GM12878 (cell line): ENCODE data around the gene COL28A1.

Experiments used
- ASH2L ChIP-seq: fragments of 300-600, 200-600 bp; sonication (generic); IDR thresholded peaks from 2 replicates; pipeline ENCODE4 v1.6.1; 2017; ENCODE audit warnings: low read depth, mild to moderate bottlenecking, borderline replicate concordance
- CHD2 ChIP-seq: IDR thresholded peaks from 2 replicates; pipeline ENCODE4 v1.6.1; 2011; ENCODE audit warnings: low read depth, low read length, improper control_type of control experiment, borderline replicate concordance
- PAX5 ChIP-seq: IDR thresholded peaks from 2 replicates; pipeline ENCODE4 v1.6.1; 2011; ENCODE audit warnings: low read depth, low read length, borderline replicate concordance
- POLR2A ChIP-seq: IDR thresholded peaks from 2 replicates; pipeline ENCODE4 v1.6.1; 2011; ENCODE audit warnings: low read depth, mild to moderate bottlenecking, low read length
- SIX5 ChIP-seq: IDR thresholded peaks from 2 replicates; pipeline ENCODE4 v1.6.1; 2011; ENCODE audit warnings: mild to moderate bottlenecking, low read depth, low read length, moderate library complexity; ENCODE audit not compliant: severe bottlenecking
- SP1 ChIP-seq: IDR thresholded peaks from one replicate; pipeline ENCODE4 v1.6.1; 2011; ENCODE audit warnings: low read depth, low read length
- ZNF217 ChIP-seq: fragments of 450-650 bp; IDR thresholded peaks from 2 replicates; pipeline ENCODE4 v1.6.1; 2017; ENCODE audit warnings: antibody characterized with exemption, mild to moderate bottlenecking
- TF ChIP-seq, protein P1 (sequence below), 3 experiments: IDR thresholded peaks in 2 of 3; conservative IDR thresholded peaks in 1 of 3; 2 replicates each; pipeline ENCODE4 v1.5.1; 2011; ENCODE audit warnings: low read depth in 3 of 3, low read length in 3 of 3, mild to moderate bottlenecking in 3 of 3, control low read depth in 2 of 3, moderate library complexity in 2 of 3, inconsistent platforms in 1 of 3, mixed read lengths in 1 of 3; ENCODE audit not compliant: control insufficient read depth in 2 of 3, insufficient read depth in 1 of 3; ENCODE audit errors: extremely low read depth in 1 of 3

DNA sequence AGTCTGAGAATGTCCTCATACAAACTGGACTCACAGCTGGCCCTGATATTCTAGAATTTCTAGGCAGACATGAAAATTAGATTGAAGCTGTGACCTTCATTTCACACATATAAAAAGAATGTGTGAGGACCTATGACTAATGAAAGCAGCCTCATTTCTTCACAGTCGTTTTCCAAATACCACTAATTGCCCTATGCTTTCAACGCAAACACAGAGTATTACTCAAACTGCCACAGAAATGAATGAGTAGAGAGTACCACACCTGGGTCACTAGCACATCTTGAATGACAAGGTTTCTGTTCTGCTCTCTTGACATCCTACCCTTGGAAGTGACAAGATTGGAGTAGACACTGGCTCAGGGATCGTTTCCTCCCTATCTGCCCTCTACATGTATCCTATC, 211.0 kb downstream of the COL28A1 start:
- TF ChIP-seq SP1 (no peak), POLR2A (no peak), CHD2 (no peak), ZNF217 (no peak), PAX5 (no peak), SIX5 (no peak), ASH2L (no peak)
- TF ChIP-seq, protein P1, sequence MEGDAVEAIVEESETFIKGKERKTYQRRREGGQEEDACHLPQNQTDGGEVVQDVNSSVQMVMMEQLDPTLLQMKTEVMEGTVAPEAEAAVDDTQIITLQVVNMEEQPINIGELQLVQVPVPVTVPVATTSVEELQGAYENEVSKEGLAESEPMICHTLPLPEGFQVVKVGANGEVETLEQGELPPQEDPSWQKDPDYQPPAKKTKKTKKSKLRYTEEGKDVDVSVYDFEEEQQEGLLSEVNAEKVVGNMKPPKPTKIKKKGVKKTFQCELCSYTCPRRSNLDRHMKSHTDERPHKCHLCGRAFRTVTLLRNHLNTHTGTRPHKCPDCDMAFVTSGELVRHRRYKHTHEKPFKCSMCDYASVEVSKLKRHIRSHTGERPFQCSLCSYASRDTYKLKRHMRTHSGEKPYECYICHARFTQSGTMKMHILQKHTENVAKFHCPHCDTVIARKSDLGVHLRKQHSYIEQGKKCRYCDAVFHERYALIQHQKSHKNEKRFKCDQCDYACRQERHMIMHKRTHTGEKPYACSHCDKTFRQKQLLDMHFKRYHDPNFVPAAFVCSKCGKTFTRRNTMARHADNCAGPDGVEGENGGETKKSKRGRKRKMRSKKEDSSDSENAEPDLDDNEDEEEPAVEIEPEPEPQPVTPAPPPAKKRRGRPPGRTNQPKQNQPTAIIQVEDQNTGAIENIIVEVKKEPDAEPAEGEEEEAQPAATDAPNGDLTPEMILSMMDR (IDR thresholded peaks at IDR 0.05 in 2 of 3, conservative IDR thresholded peaks at IDR 0.05 in 1 of 3; ENCODE audit: control insufficient read depth in 2 of 3, extremely low read depth in 1 of 3, insufficient read depth in 1 of 3, low read depth in 3 of 3, low read length in 3 of 3), result no peak
